LNCaP clone FGC (cell line): ENCODE data around the gene LCK.
A peak's percentile ranks its signal among the peaks of the same experiment; 100 is the strongest.

Source experiments
- DNase-seq: peaks from one replicate; pipeline ENCODE4 v3.0.0-alpha.2; 2011; ENCODE audit warnings: low read depth
- H3K4me3 ChIP-seq: 2 replicates; pipeline ENCODE4 v1.5.1; 2011; ENCODE audit warnings: mild to moderate bottlenecking, low read depth, low read length, control low read depth
- TF ChIP-seq, protein P1 (sequence below): IDR thresholded peaks from 2 replicates; pipeline ENCODE4 v1.5.1; 2012; ENCODE audit warnings: mild to moderate bottlenecking; ENCODE audit not compliant: control insufficient read depth, insufficient read depth; ENCODE audit errors: extremely low read depth

LCK gene

DNA sequence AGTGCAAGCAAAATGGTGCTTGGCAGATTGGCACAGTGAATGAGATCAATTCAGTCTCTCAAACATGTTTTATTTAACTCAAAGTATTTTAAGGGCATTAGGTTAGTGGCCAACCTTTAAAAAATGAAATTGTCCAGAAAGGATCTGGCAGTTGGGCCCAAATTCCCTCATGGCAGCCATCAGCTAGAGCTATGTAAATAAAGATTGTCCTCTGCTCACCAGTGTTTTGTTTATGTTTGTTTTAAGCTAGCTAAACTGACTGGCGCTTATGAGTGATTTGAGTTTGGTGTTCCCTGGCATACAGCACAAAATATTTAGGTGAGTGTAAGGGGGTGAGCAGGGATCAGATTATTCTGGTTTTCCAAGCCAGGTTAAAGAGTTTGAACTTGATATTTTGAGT, 58.9 kb downstream of the LCK start:
- no peak overlapping the region for H3K4me3 ChIP-seq
- DNase-seq = no peak
- TF ChIP-seq, protein P1, sequence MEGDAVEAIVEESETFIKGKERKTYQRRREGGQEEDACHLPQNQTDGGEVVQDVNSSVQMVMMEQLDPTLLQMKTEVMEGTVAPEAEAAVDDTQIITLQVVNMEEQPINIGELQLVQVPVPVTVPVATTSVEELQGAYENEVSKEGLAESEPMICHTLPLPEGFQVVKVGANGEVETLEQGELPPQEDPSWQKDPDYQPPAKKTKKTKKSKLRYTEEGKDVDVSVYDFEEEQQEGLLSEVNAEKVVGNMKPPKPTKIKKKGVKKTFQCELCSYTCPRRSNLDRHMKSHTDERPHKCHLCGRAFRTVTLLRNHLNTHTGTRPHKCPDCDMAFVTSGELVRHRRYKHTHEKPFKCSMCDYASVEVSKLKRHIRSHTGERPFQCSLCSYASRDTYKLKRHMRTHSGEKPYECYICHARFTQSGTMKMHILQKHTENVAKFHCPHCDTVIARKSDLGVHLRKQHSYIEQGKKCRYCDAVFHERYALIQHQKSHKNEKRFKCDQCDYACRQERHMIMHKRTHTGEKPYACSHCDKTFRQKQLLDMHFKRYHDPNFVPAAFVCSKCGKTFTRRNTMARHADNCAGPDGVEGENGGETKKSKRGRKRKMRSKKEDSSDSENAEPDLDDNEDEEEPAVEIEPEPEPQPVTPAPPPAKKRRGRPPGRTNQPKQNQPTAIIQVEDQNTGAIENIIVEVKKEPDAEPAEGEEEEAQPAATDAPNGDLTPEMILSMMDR = no peak

DNA sequence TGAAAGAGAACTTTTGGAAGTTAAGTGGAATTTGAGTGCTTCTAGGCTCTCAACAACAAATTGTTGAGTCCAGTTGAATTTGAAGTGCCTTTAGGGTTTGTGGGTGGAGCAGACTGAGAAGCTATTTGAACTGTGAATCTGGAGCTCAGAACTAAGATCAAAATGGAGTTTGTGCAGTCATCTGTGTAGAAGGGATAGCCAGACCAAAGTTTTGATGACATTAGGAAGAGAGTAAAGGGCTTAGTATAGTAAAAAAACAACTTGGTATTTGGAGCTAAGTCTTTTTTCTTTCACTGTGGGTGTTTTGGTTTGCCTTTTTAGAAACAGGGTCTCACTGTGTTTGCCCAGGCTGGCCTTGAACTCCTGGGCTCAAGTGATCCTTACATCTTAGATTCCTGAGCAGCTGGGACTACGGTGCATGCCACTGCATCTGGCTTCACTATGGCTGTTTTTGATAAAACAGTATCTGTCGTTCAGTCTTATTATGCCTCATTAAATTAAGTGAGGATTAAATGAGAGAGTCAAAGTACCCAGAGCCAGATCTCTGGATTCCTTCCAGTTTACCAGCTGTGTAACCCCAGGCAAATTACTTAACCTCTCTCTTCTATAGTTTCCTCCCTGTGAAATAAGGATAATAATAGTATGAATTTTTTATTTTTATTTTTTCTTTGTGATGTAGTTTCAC, 60.8 kb downstream of the LCK start:
- TF ChIP-seq, protein P1 = no peak
- DNase-seq = no peak
- no peak overlapping the region for H3K4me3 ChIP-seq

DNA sequence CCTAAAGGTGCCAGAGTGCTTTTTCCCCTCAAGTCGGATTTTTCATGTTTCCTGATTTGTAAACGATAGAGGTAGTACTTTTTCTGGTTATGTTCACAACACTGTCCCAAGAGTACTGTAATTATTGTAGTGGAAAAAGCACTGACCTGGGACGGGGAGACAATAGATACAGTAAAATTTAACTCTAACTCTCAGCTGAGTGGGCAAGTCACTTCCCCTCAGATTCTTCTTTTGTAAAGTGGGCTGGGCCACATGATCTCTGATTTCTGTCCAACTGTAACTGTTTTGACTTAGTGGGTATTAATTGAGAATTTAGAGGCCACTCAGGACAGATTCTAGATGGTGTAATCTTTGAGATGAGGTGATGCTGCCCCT, 65.8 kb downstream of the LCK start:
- no peak for DNase-seq
- H3K4me3 ChIP-seq = no peak overlapping the region
- TF ChIP-seq, protein P1 = no peak

DNA sequence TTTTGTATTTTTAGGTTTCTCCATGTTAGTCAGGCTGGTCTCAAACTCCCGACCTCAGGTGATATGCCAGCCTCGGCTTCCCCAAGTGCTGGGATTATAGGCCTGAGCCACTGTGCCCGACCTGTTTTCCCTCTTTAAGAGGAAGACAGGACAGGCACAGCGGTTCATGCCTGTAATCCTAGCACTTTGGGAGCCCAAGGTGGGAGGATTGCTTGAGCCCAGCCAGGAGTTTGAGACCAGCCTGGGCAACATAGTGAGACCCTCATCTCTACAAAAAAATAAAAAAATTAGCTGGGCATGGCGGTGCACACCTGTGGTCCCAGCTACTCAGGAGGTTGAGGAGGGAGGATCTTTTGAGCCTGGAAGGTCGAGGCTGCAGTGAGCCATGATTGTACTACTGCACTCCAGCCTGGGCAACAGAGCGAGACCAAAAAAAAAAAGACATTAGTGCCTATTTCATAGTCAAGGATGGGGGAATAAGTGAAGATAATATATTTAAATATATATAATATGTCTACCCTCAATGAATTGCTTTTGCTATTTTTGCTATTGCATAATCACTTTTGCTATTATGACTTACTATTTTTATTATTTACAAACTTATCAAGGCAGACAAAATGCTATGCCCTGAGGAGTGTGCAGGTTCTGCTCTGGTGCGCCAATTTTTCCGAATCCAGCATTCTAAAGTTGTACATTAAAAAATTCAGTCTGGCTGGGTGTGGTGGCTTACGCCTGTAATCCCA, 67.2 kb downstream of the LCK start:
- no peak for DNase-seq
- TF ChIP-seq, protein P1 = no peak
- H3K4me3 ChIP-seq = no peak overlapping the region

DNA sequence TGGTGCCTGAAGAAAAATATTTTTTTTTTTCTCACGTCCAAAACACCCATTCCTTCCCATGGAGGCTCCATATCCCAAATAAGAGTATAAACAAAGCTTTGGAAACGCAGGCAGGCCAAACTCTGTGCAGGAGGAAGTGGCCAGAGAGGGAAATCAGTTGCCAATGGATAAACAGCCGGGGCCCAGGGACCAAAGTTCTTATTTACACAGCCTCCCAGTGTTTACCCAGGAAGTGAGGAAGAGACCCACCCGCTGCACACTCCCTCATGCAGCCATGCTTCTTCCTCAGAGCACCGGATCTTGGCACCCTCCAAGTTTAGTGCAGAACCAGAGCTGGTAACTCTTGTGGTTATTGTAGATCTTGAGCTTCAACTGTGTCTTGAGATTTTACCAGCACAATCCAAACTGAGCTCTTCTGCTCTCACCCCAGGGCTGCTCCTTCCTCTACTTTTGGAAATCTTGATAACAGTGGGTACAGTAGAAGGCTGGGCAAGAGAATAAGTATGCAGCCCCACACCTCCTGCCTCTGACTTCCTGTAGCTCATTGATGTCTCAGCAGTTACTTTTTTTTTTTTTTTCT, 70.7 kb downstream of the LCK start:
- peak; percentile 71 for DNase-seq
- TF ChIP-seq, protein P1 = no peak
- no peak overlapping the region for H3K4me3 ChIP-seq

DNA sequence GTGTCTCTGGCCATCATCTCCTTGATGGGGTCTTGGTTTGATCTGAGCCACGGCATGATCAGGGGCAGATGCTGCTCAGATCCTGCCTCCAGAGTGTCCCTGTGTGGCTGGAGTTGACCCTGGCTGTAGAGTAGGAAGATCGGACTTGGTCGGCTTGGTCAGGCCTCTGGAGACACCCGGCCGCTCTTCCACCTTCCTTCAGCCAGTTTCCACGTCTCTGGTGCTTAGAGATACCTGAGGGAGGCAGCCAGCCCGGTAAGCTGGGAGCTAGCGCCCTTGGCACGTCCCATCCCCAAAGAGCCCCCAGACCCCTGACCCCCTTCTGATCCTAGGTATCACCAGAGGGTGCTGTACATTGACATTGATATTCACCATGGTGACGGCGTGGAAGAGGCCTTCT, 76.1 kb downstream of the LCK start:
- H3K4me3 ChIP-seq = no peak overlapping the region
- TF ChIP-seq, protein P1 = no peak
- no peak for DNase-seq
